Fibroblast of the aortic adventitia (primary cell): ENCODE results near the gene HAND1. TPM values are rescaled to one million over a fixed set of nuclear protein-coding genes. Genes with fewer than 3 reads are reported as not detected.

ENCODE experiments used
- DNase-seq: peaks from one replicate; pipeline ENCODE4 v3.0.0-alpha.2; 2010; ENCODE audit warnings: low read depth
- H3K4me3 ChIP-seq: 2 replicates; pipeline ENCODE4 v1.5.1; 2011; ENCODE audit warnings: low read depth, mild to moderate bottlenecking, control low read depth, low read length, moderate library complexity
- total RNA-seq: library from RNA; depleted of rRNA; stranded (reverse); fragments of >200 nt; gene quantifications from 2 replicates; pipeline ENCODE4 v1.2.3, GENCODE V29; 2012; ENCODE audit warnings: low replicate concordance
- TF ChIP-seq, protein P1 (sequence below): IDR thresholded peaks from 2 replicates; pipeline ENCODE4 v1.5.1; 2011; ENCODE audit warnings: mild to moderate bottlenecking, low read length, control low read depth, inconsistent platforms; ENCODE audit not compliant: insufficient read depth

The HAND1 gene
- total RNA-seq, 1 donor, result not detected

GRCh38 chr5:154522284-154522683 lies 44.3 kb upstream of the HAND1 start:
- TF ChIP-seq, protein P1, sequence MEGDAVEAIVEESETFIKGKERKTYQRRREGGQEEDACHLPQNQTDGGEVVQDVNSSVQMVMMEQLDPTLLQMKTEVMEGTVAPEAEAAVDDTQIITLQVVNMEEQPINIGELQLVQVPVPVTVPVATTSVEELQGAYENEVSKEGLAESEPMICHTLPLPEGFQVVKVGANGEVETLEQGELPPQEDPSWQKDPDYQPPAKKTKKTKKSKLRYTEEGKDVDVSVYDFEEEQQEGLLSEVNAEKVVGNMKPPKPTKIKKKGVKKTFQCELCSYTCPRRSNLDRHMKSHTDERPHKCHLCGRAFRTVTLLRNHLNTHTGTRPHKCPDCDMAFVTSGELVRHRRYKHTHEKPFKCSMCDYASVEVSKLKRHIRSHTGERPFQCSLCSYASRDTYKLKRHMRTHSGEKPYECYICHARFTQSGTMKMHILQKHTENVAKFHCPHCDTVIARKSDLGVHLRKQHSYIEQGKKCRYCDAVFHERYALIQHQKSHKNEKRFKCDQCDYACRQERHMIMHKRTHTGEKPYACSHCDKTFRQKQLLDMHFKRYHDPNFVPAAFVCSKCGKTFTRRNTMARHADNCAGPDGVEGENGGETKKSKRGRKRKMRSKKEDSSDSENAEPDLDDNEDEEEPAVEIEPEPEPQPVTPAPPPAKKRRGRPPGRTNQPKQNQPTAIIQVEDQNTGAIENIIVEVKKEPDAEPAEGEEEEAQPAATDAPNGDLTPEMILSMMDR, result no peak
- no peak overlapping the region for H3K4me3 ChIP-seq

DNA sequence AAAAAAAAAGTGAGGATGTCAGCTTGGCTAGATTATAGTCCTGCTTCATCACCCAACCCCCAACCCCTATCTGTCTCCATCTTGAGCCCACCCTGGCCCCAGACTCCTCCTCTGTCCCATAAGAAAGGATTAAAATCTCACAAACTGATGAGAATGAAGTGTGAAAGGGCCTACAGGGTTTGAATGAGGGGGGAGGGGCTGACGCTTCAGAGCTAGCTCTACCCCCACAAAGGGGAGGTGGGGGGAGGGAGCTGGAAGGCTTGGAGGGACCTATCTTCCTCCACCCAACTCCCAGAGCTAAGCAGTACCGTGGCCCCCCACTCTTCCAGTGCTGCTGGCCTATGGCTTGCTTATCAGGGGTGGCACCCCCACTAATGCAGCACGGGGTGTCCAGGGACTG lies 43.7 kb upstream of the HAND1 start:
- no peak for DNase-seq
- TF ChIP-seq, protein P1, result no peak
- no peak overlapping the region for H3K4me3 ChIP-seq

More at GRCh38 chr5:154522284-154522683, 44.3 kb upstream of the HAND1 start:
- no peak for DNase-seq

DNA sequence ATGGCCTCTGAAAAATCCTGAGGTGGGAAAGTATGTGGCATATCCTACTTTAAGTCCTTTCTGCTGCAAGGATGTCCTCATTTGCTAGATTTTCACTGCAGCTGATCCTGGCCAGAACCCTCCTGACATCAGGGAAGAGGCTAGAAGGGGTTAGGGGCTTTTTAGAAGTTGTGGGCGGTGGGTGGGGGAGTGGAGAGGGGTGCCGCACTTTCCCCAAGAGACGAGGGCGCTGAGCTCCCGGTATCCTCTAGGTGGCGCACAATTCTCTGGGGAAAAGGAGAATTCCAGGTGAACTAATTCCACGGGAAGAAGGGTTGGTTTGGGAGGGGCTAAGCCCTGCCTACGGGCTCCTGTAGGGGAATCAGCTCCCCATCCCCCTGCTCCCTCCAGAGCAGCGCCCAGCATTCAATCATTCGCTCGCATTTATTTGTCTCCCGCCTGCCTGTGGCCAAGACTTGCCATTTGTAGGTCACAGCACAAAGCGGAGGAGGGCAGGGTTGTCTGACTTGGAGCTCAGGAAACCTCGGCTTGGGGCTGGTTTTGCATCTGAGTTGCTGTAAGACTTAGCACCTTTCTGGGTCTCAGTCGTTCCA lies 42.9 kb upstream of the HAND1 start:
- no peak overlapping the region for H3K4me3 ChIP-seq
- TF ChIP-seq, protein P1, result peak; percentile 64
- DNase-seq, result no peak

- peak; percentile 39 for DNase-seq
- TF ChIP-seq, protein P1, result no peak
Observed at GRCh38 chr5:154519359-154519758, 41.3 kb upstream of the HAND1 start.

GRCh38 chr5:154518438-154518867 lies 40.4 kb upstream of the HAND1 start:
- no peak for DNase-seq
- no peak overlapping the region for H3K4me3 ChIP-seq
- TF ChIP-seq, protein P1, result no peak

More at GRCh38 chr5:154519359-154519758, 41.3 kb upstream of the HAND1 start:
- H3K4me3 ChIP-seq, result no peak overlapping the region

DNA sequence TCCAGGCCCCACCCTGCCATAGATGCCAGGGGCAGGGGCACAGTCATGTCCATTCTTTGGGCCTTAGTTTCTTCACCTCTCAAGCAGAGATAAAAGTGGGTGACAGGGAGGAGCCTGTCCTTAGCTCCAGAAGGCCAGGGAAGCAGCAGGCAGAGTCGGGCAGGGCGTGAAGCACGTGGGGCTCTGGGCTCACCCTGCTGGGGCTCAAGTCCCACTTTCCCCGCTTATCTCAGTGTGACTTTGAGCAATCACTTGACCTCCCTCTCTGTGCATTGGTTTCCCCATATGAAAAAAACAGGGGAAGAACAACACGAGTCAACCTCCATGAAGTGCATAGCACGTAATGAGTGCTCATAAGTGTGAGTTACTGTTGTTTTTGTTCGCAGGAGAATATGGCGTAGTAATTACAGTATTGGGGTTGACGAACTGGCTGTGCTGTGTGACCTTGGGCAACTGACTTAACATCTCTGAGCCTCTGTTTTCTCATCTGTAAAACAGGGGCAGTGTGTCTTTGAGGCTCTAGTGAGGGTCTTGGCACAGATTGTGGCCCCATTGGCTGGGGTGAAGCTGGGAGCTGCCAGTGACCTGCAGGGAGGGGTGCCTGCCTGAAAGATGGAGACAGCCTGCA lies 39.9 kb upstream of the HAND1 start:
- no peak for DNase-seq
- TF ChIP-seq, protein P1, result no peak
- H3K4me3 ChIP-seq, result no peak overlapping the region
